Gastrocnemius medialis (tissue), 4 donors: ENCODE results near the gene P2RX4.

Experiments
- CTCF ChIP-seq, 5 experiments: fragments of 450-650 bp in 3 of 5; fragments of 200-600 bp in 2 of 5; sonication (generic) in 2 of 5; IDR thresholded peaks in 4 of 5; conservative IDR thresholded peaks in 1 of 5; 1 replicate in 4 of 5; 2 replicates in 1 of 5; pipeline ENCODE4 v1.5.1; 2016 to 2019; ENCODE audit warnings: antibody characterized with exemption in 5 of 5, mild to moderate bottlenecking in 3 of 5, moderate library complexity in 3 of 5
- POLR2A ChIP-seq, 2 donors: fragments of 450-650 bp; IDR thresholded peaks; one replicate each; pipeline ENCODE4 v1.6.1; 2017; ENCODE audit warnings: antibody characterized with exemption in 2 of 2, mild to moderate bottlenecking in 2 of 2, moderate library complexity in 2 of 2

DNA sequence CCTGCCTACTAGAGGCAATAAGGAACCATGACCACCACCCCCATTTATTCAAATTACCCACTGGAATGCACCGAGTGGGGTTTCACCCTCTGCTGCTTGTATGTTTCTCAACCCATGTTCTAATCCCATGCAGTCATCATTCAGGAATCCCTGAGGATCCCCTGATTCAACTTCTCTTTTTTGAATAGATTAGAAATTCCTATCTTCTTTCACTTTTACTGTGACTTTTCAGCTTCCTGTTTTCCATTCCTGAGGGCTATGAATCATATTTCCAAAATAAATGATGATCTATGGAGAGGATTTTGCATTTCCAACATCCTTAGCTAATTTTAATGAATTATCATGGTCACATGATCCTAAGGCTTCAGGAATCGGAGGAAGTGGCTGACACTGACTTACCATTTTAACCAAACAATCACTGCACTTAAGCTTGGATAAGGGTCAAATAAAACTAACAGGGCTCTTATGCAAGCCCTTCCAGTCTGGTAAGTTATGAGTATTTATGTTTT is 19.4 kb upstream of the P2RX4 start:
- TF ChIP-seq POLR2A (IDR thresholded peaks at IDR 0.05), result no peak
- no peak for TF ChIP-seq CTCF (IDR thresholded peaks at IDR 0.05 in 4 of 5, conservative IDR thresholded peaks at IDR 0.05 in 1 of 5)
